Measurements from ENCODE around the gene DCP2.

- TF ChIP-seq REST (IDR thresholded peaks at IDR 0.05; ENCODE audit: low read depth) (no peak), CEBPB (IDR thresholded peaks at IDR 0.05) (no peak), MAX (IDR thresholded peaks at IDR 0.05) (no peak), TAF1 (IDR thresholded peaks at IDR 0.05; ENCODE audit: low read depth) (no peak), YY1 (IDR thresholded peaks at IDR 0.05; ENCODE audit: low read depth) (no peak), NFIC (IDR thresholded peaks at IDR 0.05) (no peak)
Measured at GRCh38 chr5:113031104-113031503, 54.5 kb downstream of the DCP2 start.

Data from Ishikawa (cell line).